Measurements from ENCODE around the gene ZNF397. TPM values are rescaled to one million over a fixed set of nuclear protein-coding genes. Genes with fewer than 3 reads are reported as not detected.

ZNF397 gene
- polyA plus RNA-seq, 3 donors, result 3.6 to 6.6 (median 3.6) TPM

DNA sequence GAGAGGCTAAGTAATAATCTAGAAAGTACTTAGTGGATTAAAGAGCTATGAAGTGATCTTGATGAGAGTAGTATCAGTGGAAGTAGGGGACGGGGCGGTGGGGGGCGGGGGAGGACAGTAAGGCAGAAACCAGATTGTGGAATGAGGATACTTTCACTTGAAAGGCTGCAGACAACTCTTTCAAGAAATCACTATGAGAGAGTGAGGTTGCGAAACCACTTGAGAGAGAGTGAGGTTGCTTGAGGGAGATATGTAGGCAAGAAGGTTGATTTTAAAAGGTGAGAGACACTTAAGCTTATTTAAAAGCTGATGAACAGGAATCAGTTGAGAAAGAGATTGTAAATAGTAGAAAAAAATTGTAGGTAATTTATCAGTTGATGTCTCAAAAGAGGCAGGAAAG, 3.8 kb downstream of the ZNF397 start:
- Histone ChIP-seq H3K4me2 (replicated peaks; ENCODE audit: extremely low read depth, low read length, poor library complexity, severe bottlenecking) (no peak overlapping the region), H4K20me1 (ENCODE audit: insufficient read depth, low read length) (no peaks in the 10 kb centered on the region), H3K4me1 (ENCODE audit: control insufficient read depth in 1 of 2, insufficient read depth in 2 of 2, low read length in 2 of 2) (peaks cover 28 to 37% of the 10 kb centered on the region in 2 donors), H3K27ac (ENCODE audit: low read depth in 1 of 2, low read length in 2 of 2) (no peak overlapping the region), H3K9me3 (replicated peaks in 1 of 2; ENCODE audit: control insufficient read depth in 1 of 2, insufficient read depth in 1 of 2, low read length in 2 of 2) (peaks cover 15 to 46% of the 10 kb centered on the region in 2 donors), H3K9ac (ENCODE audit: insufficient read depth, low read length, poor library complexity, severe bottlenecking) (no peak overlapping the region), H3K79me2 (ENCODE audit: insufficient read depth, low read length) (peaks cover 19% of the 10 kb centered on the region), H3K36me3 (replicated peaks in 1 of 2; ENCODE audit: control insufficient read depth in 1 of 2, insufficient read depth in 2 of 2, low read length in 2 of 2) (peaks cover 37 to 69% of the 10 kb centered on the region in 2 donors), H2AFZ (ENCODE audit: insufficient read depth, low read depth, low read length, poor library complexity, severe bottlenecking) (no peak overlapping the region), H3K4me3 (replicated peaks in 1 of 3; ENCODE audit: low read depth in 2 of 3, low read length in 3 of 3) (no peak overlapping the region), H3K27me3 (ENCODE audit: control insufficient read depth in 2 of 2, insufficient read depth in 2 of 2, low read length in 2 of 2) (no peaks in the 10 kb centered on the region)
- Mint-ChIP-seq H3K9me3 (peaks cover 27 to 58% (median 44%) of the 10 kb centered on the region in 7 donors), H3K27me3 (ENCODE audit: low read depth in 3 of 3) (no peaks in the 10 kb centered on the region), H3K36me3 (peaks cover 53 to 63% of the 10 kb centered on the region in 2 donors), H3K27ac (peak overlapping the region in 2 of 7 donors; percentile 5 to 30), H3K4me3 (no peak overlapping the region), H3K4me1 (peaks cover 25% of the 10 kb centered on the region)
- intact Hi-C loops (cut with micrococcal nuclease), result loop anchor here (10.0 kb wide), 4 partner anchors 130 to 730 kb away; partner anchors contain the start of genes INO80C (in 1 of the 2), RMP24 (in 1 of the 2) and ZNF396 (in 1 of the 2)
- TF ChIP-seq, protein P1, sequence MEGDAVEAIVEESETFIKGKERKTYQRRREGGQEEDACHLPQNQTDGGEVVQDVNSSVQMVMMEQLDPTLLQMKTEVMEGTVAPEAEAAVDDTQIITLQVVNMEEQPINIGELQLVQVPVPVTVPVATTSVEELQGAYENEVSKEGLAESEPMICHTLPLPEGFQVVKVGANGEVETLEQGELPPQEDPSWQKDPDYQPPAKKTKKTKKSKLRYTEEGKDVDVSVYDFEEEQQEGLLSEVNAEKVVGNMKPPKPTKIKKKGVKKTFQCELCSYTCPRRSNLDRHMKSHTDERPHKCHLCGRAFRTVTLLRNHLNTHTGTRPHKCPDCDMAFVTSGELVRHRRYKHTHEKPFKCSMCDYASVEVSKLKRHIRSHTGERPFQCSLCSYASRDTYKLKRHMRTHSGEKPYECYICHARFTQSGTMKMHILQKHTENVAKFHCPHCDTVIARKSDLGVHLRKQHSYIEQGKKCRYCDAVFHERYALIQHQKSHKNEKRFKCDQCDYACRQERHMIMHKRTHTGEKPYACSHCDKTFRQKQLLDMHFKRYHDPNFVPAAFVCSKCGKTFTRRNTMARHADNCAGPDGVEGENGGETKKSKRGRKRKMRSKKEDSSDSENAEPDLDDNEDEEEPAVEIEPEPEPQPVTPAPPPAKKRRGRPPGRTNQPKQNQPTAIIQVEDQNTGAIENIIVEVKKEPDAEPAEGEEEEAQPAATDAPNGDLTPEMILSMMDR (IDR thresholded peaks at IDR 0.05), result no peak
- no peak for DNase-seq
- WGBS (ENCODE audit: insufficient coverage), result 88% methylated on average over 1 of the region's 4 CpGs

DNA sequence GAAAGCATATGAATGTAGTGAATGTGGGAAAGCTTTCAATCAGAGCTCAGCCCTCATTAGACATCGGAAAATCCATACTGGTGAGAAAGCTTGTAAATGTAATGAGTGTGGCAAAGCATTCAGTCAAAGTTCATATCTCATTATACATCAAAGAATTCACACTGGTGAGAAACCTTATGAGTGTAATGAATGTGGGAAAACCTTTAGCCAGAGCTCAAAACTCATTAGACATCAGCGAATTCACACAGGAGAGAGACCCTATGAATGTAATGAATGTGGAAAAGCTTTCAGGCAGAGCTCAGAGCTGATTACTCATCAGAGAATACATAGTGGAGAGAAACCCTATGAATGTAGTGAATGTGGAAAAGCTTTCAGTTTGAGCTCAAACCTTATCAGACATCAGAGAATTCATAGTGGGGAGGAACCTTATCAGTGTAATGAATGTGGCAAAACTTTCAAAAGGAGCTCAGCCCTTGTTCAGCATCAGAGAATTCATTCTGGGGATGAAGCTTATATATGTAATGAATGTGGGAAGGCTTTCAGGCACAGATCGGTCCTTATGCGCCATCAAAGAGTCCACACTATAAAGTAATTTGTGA, 5.0 kb downstream of the ZNF397 start:
- peaks cover 32 to 64% (median 51%) of the 10 kb centered on the region in 7 donors for H3K9me3 Mint-ChIP-seq
- TF ChIP-seq, protein P1 (IDR thresholded peaks at IDR 0.05), result no peak
- no peak overlapping the region for H3K27ac Mint-ChIP-seq
- peaks cover 21% of the 10 kb centered on the region for H3K4me1 Mint-ChIP-seq
- peaks cover 62 to 74% of the 10 kb centered on the region in 2 donors for H3K36me3 Mint-ChIP-seq
- DNase-seq, result no peak
- Histone ChIP-seq H3K79me2 (ENCODE audit: insufficient read depth, low read length) (peaks cover 19% of the 10 kb centered on the region), H2AFZ (ENCODE audit: insufficient read depth, low read depth, low read length, poor library complexity, severe bottlenecking) (no peak overlapping the region), H3K27me3 (ENCODE audit: control insufficient read depth in 2 of 2, insufficient read depth in 2 of 2, low read length in 2 of 2) (no peaks in the 10 kb centered on the region), H3K9me3 (replicated peaks in 1 of 2; ENCODE audit: control insufficient read depth in 1 of 2, insufficient read depth in 1 of 2, low read length in 2 of 2) (peaks cover 15 to 55% of the 10 kb centered on the region in 2 donors), H4K20me1 (ENCODE audit: insufficient read depth, low read length) (no peaks in the 10 kb centered on the region), H3K4me1 (ENCODE audit: control insufficient read depth in 1 of 2, insufficient read depth in 2 of 2, low read length in 2 of 2) (peaks cover 25 to 32% of the 10 kb centered on the region in 2 donors), H3K4me3 (replicated peaks in 1 of 3; ENCODE audit: low read depth in 2 of 3, low read length in 3 of 3) (peak overlapping the region in 1 of 3 experiments; percentile 2), H3K27ac (ENCODE audit: low read depth in 1 of 2, low read length in 2 of 2) (no peak overlapping the region), H3K9ac (ENCODE audit: insufficient read depth, low read length, poor library complexity, severe bottlenecking) (no peak overlapping the region), H3K4me2 (replicated peaks; ENCODE audit: extremely low read depth, low read length, poor library complexity, severe bottlenecking) (no peak overlapping the region), H3K36me3 (replicated peaks in 1 of 2; ENCODE audit: control insufficient read depth in 1 of 2, insufficient read depth in 2 of 2, low read length in 2 of 2) (peaks cover 37 to 80% of the 10 kb centered on the region in 2 donors)
- WGBS (ENCODE audit: insufficient coverage), result 100% methylated on average over 1 of the region's 4 CpGs
- no peaks in the 10 kb centered on the region for H3K27me3 Mint-ChIP-seq (ENCODE audit: low read depth in 3 of 3)
- no peak overlapping the region for H3K4me3 Mint-ChIP-seq
- intact Hi-C loops (cut with micrococcal nuclease), result loop anchor here (10.0 kb wide), 4 partner anchors 129 to 729 kb away; partner anchors contain the start of genes INO80C (in 1 of the 2), RMP24 (in 1 of the 2) and ZNF396 (in 1 of the 2)
